ENCODE measurements around the gene DIPK1A.
"Not testable (repeated sequence)": the region's sequence is repeated elsewhere in the genome, so short reads cannot be mapped to it uniquely, and the experiment has no call there.

The DIPK1A gene

DNA sequence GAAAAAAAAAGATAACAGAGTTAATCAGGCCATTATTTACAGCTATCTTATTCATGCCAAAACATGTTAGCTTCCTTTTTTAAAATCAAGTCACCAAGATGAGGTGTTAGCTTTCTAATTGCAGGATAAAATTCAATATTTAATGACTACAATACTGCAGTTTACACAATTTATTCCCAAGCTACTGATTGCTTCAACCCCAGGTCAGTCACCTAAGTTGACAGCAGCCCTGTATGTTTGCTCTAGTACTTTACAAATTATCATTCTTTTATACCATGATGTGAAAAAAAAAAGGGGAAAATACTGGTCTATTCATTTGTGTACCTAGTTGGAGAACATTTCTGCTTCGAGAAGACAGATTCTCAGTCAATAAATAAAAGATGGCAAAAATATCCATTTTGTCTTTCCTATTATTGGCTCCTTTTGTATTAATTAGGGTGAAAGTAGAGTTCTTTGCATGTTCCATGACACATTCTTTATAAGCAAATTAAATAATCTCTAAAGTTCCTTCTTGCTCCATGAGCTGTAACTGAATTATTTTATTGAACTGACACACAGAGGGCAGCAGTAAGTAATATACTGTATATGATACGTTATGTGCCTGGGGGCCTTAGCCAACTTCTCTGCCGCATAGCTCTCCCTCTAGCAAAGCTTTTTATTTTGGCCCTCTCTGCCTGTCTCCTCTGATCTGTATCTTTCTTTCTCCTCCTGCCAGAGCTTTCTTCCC is 48.0 kb downstream of the DIPK1A start:
- DNase-seq, result no peak

DNA sequence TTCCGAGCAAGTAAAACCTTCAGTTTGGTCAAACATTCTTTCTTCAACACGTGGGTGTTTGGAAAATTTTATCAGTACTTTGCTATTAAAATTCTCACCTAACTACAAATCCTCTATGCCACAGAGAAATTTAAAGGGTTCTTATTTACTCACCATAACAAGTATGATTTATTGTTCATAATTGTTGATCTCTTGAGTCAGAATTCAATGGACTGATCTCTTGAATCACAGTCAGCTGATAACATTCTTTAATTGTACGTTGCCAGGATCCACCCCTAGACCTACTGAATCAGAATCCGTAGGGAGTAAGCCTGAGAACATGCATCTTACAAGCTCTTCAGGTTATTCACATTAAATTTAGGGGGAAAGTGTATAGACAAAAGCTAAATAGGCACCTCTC is 51.2 kb downstream of the DIPK1A start:
- no peak for DNase-seq

DNA sequence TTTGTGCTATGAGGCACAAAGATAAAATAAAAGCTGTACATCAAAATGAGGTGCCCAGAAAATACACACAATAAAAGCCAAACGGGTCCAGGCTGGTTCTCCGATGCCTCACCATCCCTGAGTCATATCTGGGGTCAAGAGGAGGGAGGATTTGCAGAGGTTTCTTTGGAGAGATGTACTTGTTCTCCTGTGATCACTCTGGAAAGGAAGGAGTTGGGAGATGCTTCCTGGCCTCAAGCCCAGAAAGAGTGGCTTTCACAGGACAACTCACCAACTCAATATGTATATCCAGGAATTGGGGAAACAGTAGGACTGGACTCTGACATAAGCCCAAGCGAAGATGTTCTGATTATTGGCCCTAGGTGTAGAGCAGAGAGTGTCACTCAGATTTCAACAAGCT is 51.9 kb downstream of the DIPK1A start:
- DNase-seq, result peak; percentile 96

DNA sequence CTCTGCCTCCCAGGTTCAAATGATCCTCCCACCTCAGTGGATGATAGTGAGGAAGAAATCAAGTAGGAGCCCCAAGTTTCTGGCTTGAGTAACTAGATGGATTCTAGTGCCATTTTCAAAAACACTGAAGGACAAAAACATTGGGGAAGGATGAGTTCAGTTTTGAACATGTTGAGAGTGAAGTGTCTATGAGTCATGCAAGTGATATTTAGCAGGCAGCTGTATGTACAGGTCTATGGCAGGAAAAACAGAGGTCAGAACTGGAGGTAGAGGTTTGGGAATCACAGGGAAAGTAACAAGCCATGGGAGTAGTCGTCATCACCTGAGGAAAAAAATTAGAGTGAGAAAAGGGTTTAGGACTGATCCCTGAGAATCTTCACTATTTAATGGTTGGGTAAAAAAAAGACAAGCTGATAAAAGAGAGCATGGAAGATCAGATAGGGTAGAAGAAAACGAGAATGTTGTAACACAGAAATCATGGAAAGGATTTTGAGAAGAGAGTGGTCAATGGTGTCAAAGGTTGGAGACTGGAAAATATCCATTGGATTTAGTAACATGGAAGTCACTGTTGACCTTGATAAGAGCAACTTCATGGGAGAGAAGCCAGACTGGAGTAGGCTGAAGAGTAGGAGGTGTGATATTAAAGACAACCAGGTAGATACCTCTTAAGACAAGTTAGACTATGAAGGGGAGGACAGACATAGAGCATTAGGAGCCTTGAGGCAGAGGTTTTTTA is 53.1 kb downstream of the DIPK1A start:
- peak; percentile 40 for DNase-seq

DNA sequence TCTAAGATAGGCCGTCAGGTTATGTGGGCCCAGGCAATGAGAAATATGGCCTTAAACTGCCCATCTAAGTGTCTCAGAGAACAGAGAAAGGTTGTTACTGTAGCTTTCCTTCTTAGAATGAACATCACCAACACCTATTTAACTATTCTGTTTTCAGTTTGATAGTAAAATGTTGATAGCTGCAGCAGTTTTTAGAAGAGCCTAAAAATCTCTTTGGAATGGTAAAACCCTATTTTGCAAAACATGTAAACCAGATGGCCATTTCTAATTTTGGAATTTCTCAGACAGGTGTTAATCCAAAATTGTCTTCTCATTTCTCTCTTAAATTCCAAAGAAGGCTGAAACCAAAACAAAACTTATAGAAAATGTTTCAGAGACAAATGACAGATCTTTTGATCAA is 57.5 kb downstream of the DIPK1A start:
- DNase-seq, result no peak

DNA sequence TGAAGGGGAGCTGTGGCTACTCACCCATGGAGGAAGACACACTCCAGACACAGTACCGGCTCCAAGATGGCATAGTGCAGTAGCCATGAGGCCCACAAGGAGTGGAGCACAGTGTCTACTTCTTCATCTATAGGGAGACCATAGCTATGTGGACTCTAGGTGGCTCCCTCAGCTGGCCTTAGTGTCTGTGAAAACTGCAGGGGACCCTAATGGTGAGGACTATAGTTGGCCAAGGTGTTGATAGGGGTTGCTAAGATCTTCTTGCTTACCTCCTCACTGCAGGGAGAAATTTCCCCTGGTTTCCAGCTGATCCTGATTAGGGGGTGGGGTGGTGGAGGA is 58.9 kb downstream of the DIPK1A start:
- no peak for DNase-seq

DNA sequence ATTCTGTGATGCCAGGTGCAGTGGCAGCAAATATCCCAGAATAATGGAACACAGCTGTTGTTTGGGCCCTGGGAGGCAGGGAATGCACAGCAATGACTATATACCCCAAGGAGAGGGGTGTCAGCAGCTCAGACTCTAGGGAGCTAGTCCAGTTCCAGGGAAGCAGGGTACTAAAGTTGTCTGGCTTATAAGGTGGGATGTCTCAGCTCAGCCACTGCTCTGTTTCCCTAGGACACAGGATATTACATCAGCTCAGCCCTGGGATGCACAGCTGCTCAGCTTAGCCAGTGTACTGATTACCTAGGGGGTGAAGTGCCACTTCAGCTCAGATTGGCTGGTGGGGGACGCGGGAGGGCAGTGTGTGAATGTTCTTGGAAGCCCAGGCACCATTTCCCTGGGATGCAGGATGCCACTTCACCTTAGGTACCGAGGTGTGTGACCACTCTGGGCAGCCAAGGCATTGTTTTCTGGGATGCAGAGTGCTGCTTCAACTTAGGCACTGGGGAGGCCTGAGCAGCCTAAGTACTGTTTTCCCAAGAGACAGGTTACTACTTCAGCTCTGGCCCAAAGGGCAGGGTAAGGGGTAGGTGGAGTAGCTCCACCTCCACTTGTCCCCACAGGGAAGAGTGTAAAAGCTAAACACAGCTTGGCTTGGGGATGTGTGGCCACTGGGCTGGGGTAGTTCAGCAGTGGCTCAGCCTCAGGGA is 59.4 kb downstream of the DIPK1A start:
- peak; percentile 25 for DNase-seq

DNA sequence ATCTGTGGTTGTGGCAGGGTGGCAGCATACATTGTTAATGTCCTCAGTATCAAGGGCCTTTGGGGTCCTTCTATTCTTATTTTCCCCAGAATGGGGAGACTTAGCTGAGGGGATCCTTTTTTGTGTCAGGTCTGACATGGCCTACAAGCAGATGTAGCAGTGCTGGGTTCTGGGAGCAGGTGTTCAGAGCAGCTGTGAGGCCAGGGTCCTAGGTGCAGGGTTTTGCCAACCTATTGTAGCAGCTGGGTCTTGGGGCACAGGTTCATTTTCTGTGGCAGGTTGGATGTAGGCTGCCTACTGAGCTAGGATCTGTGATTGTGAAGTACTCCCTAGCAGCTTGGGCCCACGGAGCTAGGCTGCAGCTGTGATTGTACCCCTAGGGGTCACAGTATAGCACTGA is 60.1 kb downstream of the DIPK1A start:
- DNase-seq, result no peak

DNA sequence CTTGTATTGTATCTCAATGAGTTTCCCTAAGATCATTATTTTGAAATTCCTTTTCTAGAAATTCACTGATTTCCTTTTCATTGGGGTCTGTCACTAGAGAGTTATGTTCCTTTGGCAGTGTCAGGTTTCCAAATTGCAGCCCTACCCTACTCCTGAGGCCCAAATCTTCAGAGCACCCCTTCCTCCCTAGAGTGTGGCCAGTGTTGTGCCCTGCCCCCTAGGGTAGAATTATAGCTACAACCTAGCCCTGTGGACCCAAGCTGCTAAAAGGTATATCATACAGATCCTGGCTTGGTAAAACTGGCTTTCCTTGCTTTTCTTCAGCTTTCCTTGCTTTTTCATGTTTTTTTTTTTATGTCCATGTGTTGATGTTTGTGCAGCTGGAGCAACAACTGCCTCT is 60.7 kb downstream of the DIPK1A start:
- no peak for DNase-seq

DNA sequence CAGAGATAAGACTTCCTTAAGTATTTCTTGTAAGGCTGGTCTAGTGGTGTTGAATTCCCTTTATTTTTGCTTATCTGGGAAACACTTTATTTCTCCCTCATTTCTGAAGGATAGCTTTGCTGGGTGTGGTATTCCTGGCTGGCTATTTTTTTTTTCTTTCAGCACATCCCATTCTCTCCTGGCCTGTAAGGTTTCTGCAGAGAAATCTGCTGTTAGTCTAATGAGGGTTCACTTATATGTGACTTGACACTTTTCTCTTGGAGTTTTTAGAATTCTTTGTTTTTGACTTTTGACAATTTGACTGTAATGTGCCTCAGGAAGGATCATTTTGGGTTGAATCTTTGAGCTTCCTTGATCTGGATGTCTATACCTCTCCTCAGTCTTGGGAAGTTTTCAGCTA is 61.5 kb downstream of the DIPK1A start:
- DNase-seq, result no peak

DNA sequence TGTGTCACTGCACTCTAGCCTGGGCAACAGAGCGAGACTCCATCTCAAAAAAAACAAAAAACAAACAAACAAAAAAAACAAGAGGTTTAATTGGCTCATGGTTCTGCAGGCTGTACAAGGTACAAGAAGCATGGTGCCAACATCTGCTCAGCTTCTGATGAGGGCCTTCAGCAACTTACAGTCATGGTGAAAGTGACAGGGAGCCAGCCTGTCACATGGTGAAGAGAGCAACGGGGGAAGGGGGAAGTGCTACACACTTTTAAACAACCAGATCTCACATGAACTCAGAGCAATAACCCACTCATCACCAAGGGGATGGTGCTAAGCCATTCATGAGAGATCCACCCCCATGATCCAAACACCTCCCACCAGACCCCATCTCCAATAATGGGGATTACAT is 63.2 kb downstream of the DIPK1A start:
- not testable (repeated sequence) for DNase-seq

DNA sequence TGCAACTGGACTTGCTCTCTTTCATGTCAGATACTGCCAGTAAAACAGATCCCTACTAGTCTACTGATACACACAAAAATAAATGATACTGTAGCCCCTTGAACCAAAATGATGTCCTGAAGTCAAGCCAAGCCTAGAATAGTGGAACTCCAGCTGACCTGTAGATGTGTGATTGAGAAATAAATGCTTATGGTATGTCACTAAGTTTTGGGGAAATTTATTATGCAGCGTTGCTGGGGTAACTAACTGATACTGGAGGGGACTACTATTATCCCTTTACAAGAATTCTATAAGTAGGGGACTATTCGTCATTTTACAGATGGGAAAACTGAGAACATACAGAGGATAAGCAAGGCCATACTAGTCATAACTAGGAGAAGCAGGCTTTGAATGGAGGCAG is 73.8 kb downstream of the DIPK1A start:
- DNase-seq, result no peak

DNA sequence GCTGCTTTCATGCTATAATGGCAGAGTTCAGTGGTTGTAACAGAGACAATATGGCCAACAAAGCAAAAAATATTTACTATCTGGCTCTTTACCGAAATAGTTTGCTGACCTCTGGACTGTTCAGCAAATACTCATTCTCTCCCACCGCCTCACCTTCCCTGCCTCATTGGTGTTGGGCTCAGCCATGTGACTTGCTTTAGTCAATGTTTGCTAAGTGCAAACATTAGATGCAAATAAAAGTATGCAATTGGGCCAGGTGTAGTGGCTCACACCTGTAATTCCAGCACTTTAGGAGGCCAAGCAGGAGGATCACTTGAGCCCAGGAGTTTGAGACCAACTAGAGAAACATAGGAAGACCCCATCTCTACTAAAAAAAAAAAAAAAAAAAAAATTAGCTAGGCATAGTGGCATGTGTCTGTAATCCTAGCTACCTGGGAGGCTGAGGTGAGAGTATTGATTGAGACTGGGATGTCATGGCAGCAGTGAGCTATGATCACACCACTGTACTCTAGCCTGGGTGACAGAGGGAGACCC is 74.3 kb downstream of the DIPK1A start:
- no peak for DNase-seq

DNA sequence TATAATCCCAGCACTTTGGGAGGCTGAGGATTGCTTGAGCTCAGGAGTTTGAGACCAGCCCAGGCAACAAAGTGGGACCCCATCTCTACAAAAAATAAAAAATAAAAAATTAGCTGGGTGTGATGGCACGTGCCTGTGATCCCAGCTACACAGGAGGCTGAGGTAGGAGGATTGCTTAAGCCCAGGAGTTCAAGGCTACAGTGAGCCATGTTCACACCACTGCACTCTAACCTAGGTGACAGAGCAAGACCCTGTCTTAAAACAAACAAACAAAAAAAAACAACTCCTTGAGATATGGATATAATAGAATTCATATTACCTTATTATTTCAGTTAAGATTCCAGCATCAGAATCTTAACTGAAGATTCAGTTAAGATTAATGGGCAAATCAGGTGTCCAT is 77.1 kb downstream of the DIPK1A start:
- no peak for DNase-seq

DNA sequence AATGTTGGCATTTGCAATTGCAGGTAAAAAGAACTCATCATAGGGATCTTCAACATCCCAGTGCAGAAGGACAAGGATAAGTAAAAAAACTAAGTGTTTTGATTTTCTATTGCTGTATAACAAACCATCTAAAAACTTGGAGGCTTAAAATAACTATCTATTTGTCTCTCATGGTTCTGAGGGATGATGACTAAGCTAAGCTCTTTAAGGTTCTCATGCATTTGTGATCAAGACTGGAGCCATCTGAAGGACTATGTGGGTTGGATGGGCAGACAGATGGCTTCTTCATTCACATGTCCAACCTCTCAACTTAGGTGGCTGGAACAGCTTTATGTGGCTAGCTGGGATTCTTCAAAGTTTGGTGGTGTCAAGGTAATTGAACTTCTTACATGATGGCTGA is 78.0 kb downstream of the DIPK1A start:
- no peak for DNase-seq

DNA sequence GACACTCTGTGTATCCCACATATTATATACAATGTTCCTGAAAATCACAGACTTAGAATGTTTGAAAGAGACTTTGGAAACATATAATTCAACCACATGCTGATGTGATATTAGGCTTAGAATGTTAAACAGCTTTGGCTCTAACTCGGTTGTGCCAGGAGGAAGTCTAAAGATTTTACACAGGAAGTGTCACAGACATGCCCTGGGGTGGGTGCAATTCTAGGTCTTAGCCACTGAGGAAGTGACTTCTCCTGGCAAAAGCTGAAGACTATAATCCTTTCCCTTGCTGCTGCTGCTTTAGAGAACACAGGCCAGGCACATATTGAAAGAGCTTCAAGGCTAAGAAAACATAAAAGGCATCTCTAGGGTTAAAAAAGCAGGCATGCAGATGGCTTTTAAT is 78.4 kb downstream of the DIPK1A start:
- DNase-seq, result no peak

DNA sequence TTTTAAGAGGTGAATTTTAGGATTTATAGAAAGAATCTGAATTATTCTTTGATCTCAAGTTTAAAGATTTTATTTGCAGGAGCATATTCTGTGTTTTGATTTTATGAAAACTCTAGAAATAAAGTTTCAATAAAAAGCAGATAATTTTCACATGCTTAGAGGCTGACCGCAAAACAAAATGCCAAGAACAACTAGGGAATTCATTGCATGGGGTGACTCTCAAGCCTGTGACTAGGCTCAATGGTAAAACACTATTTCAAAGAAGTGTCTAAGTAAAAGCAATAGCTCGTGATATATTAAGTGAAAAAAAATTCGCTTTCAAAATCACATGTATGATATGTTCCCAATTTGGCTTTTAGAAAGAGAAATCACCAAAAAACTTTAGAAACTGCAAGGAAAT is 79.9 kb downstream of the DIPK1A start:
- no peak for DNase-seq

DNA sequence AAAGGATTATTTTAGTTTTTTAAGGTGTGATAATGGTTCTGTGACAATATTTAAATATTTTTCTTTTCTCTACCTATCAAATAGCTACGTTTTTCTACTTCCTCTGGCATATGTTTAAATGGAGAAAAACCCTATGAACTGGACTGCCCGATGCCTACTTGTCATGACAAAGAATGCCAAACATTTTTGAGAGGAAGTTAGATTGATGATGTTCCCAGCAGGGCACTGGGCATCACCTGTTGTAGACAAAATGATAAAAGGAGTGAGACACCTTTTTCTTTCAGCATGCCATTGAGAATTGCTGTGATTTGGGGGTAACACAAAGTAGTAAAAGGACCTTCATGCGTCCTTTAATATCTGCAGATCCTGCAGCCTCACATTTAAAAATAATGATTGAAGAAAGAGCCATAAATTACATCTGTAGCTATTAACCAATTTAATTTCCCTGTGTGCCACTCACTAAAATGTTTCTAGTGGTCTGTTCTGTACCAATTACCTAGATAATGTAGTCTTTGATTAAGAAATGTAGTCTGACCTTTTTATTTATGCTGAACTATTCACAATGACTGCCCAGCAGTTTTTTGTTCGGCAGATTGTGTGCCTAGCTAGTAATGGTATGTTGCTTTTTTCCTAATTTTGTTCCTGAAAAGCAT is 81.8 kb downstream of the DIPK1A start:
- no peak for DNase-seq

DNA sequence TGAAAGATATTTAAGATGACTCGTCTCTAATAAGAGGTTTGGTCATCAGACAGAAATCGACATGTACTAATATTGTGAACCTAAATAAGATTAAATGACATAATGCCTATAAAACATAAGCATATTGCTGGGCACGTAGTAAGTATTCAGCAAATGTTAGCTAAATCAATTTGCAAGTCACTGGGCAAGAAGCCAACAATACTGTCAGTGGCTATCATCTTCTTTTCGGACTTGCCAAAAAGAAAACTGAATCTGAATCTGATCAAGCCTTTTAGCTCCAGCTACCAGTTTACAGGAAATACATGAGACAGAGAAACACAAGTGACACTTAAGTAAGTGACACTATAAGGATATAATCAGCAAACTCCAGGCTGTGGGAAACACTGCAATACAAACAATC is 83.5 kb downstream of the DIPK1A start:
- no peak for DNase-seq

DNA sequence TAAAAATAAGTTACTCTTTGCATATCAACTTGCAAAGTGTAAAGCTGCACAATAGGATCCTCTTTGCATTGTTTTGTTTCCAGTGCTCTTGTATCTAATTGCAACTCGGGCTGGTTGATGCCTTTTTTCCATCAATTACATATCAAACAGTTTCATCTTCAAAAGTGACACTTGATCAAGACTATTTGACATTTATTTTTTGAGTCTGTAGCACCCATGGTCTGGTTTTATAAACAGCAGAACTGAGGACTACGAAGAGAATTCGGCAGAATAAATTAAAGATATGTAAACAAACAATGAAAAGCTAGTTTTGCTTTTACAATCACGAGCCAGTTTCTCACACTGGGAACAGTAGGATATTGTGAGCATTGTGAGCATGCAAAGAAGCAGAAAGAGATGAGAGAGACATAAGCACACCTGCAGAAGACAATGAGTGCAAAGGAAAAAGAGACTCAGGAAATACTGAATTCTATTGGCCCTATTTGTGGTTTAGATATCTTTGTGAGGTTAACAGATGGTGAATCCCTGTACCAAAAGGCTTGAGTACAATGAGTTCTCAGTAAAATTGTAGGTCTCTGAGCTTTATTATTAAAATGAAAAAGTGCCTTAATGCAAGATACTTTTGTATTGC is 84.1 kb downstream of the DIPK1A start:
- no peak for DNase-seq

DNA sequence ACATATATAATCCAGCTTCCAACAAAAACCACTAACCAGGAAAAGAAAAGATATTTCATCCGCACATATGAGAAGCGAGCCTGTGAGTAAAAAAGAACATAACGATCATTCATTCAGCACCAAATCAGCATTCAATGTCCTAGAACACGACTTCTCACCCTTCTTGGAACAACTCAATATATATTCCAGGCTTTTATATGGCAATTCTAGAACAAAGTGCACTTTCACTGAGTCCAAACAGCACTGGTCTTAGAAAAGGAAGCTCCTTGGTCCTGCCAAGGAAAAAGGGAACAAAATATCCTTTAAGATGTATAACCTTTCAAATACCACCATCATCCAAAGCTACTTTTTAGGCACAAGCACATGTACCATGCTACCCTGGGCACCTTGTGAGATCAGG is 84.9 kb downstream of the DIPK1A start:
- no peak for DNase-seq

DNA sequence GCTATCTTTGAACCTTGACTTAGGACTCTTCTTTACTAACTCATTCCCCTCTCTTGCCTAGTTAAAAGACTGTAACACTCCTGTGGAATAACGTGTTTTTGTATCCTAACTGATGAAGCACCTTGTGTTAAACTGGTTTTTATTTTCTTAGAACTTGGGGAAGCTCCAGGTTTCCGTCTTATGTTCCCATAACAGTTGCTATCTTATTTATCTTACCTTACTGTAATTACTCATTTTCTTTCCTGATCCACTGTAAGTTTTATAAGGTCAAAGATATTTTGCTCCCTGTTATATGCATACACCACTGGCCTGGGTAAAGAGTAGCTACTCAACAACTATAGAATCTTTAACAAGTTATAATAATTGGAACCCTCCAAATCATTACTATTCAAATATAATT is 86.3 kb downstream of the DIPK1A start:
- no peak for DNase-seq

DNA sequence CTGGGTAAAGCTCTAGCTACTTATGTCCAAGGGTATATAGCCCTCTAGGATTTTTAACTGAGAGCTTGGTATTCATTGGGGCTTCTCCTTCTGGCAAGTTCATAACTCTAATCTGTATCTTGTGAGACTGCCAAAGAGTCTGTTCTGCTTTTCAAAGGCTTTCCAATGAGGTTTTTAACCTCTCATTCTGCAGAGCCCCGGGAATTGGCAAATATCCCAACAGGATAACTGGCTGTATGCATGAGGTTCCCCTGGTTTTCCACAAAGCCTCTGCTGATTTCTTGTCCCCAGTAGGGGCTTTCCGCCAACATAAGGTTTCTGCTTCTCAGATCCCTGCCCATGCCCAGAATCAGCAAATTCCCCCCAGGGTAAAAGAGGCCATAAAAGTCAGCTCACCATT is 88.5 kb downstream of the DIPK1A start:
- DNase-seq, result no peak

All from fibroblast of skin of right quadriceps (primary cell).